ENCODE data around the gene PCMT1. TPM values are rescaled to one million over a fixed set of nuclear protein-coding genes. Genes with fewer than 3 reads are reported as not detected.
"Not testable (repeated sequence)": the region's sequence is repeated elsewhere in the genome, so short reads cannot be mapped to it uniquely, and the experiment has no call there.

The PCMT1 gene
- total RNA-seq, 1 donor from 2014 or later, result 147 TPM

DNA sequence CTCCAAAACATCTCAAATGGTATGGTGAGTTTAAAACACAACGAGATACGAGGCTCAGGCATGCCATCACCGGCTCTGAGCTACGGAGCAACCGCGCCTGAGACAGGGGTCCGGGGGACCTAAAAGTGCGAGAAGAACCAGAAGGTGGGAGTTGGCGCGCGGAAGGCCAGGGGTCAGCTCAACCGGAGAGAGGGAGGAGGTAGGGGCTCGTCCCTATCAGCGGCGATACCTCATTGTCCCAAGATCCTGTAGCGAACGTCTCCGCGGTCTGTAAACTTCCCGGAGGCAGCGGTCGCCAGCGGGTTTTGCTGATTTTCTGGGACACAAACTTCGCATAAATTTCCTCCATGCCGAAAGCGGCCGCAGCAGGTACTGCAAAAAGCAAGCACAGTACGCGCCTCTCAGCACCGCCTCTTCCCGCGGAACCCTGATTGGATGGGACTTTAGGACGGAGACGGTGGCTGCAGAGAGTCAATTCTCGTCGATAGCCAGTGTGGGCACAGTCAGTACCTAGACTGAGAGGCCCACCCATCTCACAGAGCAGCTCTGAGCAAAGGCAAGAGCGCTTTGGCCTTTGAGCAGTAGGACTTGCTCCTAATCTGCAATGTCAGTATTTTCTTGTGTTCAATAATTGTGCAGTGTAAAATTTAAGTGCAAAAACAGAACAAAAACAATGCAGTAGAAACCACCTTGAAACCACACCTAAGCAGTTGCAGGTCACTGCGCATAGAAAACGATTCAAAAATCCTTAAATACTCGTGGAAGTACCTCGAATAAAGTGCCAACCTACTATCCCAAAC, 3.2 kb upstream of the PCMT1 start, which contains the start of gene NUP43:
NUP43 (minus strand) TSS at position 383 of the 800 bp plus-strand sequence; CDS start at position 349, 34 bp downstream.
- no peaks in the 10 kb centered on the region for H3K36me3 Mint-ChIP-seq (ENCODE audit: unreplicated experiment)
- DNase-seq, result peak; percentile 95
- H3K9me3 Mint-ChIP-seq (ENCODE audit: unreplicated experiment), result peaks cover 12% of the 10 kb centered on the region
- H3K27me3 Mint-ChIP-seq (ENCODE audit: unreplicated experiment), result peaks cover 9% of the 10 kb centered on the region
- H3K4me1 Mint-ChIP-seq (ENCODE audit: low read depth, unreplicated experiment), result peaks cover 10% of the 10 kb centered on the region
- TF ChIP-seq, protein P1, sequence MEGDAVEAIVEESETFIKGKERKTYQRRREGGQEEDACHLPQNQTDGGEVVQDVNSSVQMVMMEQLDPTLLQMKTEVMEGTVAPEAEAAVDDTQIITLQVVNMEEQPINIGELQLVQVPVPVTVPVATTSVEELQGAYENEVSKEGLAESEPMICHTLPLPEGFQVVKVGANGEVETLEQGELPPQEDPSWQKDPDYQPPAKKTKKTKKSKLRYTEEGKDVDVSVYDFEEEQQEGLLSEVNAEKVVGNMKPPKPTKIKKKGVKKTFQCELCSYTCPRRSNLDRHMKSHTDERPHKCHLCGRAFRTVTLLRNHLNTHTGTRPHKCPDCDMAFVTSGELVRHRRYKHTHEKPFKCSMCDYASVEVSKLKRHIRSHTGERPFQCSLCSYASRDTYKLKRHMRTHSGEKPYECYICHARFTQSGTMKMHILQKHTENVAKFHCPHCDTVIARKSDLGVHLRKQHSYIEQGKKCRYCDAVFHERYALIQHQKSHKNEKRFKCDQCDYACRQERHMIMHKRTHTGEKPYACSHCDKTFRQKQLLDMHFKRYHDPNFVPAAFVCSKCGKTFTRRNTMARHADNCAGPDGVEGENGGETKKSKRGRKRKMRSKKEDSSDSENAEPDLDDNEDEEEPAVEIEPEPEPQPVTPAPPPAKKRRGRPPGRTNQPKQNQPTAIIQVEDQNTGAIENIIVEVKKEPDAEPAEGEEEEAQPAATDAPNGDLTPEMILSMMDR (IDR thresholded peaks at IDR 0.05; ENCODE audit: partially characterized antibody, unreplicated experiment), result peak; percentile 69
- peak within 1 kb of the TSS; percentile 87 for H3K27ac Mint-ChIP-seq (ENCODE audit: unreplicated experiment)
- H3K4me3 Mint-ChIP-seq (ENCODE audit: unreplicated experiment), result peak within 1 kb of the TSS; percentile 98

DNA sequence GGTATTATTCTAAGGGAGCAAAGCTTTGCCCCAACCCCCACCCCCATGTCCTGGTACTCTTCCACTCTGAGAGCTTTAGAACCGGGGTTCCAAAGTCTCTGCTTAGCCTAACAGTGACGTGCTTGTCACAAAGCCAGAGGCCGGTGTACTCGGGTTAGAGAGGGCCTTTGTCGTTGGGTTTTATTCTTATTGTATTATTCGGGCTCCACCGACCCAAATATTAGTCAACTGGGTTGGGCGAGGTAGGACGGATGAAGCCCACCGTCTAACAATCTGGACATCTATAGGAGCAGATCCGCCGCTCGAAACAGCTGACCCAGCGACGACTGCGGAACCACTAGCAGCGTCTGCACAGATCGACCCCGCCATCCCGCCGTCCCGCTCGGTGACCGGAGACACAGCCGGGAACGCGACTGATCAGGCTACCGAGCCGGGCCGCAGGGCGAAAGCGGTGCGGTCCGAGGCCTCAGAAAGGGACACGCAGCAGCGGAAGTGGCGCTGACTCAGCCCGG, 403 bp upstream of the PCMT1 start:
- H3K4me1 Mint-ChIP-seq (ENCODE audit: low read depth, unreplicated experiment); H3K27me3 Mint-ChIP-seq (ENCODE audit: unreplicated experiment); H3K36me3 Mint-ChIP-seq (ENCODE audit: unreplicated experiment); DNase-seq: not testable (repeated sequence)
- Mint-ChIP-seq H3K9me3 (ENCODE audit: unreplicated experiment) (peaks cover 12% of the 10 kb centered on the region), H3K4me3 (ENCODE audit: unreplicated experiment) (peak overlapping the region; percentile 96), H3K27ac (ENCODE audit: unreplicated experiment) (peak overlapping the region; percentile 88)

DNA sequence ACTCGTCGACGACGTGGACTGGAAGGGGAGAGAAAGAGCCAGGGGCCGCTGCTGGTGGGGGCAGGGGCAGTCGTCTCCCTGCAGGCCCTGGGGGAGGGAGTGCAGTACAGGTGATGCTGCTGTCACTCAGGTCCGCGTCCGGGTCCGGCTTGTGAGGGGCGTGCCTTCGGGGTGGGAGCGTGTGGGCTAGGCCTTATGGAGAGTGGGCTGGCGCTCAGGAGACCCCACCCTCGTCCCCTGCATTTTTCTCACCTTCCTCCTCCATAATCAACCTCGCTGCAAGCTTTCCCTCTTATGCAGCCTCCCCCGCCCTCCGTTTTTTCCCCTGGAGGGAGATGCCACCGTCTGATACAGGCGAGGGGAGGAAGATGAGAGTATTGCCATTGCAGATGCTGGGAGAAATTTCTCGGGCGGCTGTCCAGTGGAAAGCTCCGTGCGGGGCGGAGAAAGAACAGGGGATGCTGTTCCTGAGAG, 632 bp downstream of the PCMT1 start:
- Mint-ChIP-seq H3K4me3 (ENCODE audit: unreplicated experiment) (peak overlapping the region; percentile 96), H3K4me1 (ENCODE audit: low read depth, unreplicated experiment) (peaks cover 10% of the 10 kb centered on the region), H3K9me3 (ENCODE audit: unreplicated experiment) (peaks cover 12% of the 10 kb centered on the region), H3K36me3 (ENCODE audit: unreplicated experiment) (no peaks in the 10 kb centered on the region), H3K27ac (ENCODE audit: unreplicated experiment) (peak overlapping the region; percentile 93), H3K27me3 (ENCODE audit: unreplicated experiment) (peaks cover 9% of the 10 kb centered on the region)
- TF ChIP-seq, protein P1 (IDR thresholded peaks at IDR 0.05; ENCODE audit: partially characterized antibody, unreplicated experiment), result no peak
- DNase-seq, result peak; percentile 80

DNA sequence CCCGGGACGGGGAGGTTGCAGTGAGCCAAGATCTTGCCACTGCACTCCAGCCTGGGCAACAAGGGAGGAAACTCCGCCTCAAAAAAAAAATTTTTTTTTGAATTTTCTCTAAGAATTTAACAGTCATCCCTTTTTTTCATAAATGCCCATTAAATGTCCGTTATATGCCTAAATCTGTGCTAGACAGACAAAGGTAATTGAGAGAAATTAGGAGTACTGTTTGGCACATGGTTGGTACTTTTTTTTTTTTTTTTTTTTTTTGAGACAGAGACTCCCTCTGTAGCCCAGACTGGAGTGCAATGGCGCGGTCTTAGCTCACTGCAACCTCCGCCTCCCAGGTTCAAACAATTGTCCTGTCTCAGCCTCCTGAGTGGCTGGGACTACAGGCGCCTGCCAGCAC, 1.7 kb downstream of the PCMT1 start:
- H3K4me1 Mint-ChIP-seq (ENCODE audit: low read depth, unreplicated experiment), result peaks cover 7% of the 10 kb centered on the region
- TF ChIP-seq, protein P1 (IDR thresholded peaks at IDR 0.05; ENCODE audit: partially characterized antibody, unreplicated experiment), result no peak
- peaks cover 10% of the 10 kb centered on the region for H3K9me3 Mint-ChIP-seq (ENCODE audit: unreplicated experiment)
- peak overlapping the region; percentile 96 for H3K4me3 Mint-ChIP-seq (ENCODE audit: unreplicated experiment)
- DNase-seq, result no peak
- H3K27ac Mint-ChIP-seq (ENCODE audit: unreplicated experiment), result no peak overlapping the region
- H3K27me3 Mint-ChIP-seq (ENCODE audit: unreplicated experiment), result peaks cover 9% of the 10 kb centered on the region
- H3K36me3 Mint-ChIP-seq (ENCODE audit: unreplicated experiment), result no peaks in the 10 kb centered on the region

DNA sequence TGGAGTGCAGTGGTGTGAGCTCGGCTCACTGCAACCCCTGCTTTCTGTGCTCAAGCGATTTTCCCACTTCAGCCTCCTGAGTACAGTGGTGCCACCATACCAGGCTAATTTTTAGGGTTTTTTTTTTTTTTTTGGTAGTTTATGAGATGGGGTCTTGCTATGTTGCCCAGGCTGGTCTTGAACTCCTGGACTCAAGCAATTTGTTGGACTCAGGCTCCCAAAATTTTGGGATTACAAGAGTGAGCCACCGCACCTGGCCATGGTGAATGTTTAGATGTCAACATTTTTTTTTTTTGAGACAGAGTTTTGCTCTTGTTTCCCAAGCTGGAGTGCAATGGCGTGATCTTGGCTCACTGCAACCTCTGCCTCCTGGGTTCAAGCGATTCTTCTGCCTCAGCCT, 2.4 kb downstream of the PCMT1 start:
- H3K4me3 Mint-ChIP-seq (ENCODE audit: unreplicated experiment), result peak overlapping the region; percentile 67
- not testable (repeated sequence) for H3K9me3 Mint-ChIP-seq (ENCODE audit: unreplicated experiment); H3K36me3 Mint-ChIP-seq (ENCODE audit: unreplicated experiment); H3K4me1 Mint-ChIP-seq (ENCODE audit: low read depth, unreplicated experiment); H3K27me3 Mint-ChIP-seq (ENCODE audit: unreplicated experiment); H3K27ac Mint-ChIP-seq (ENCODE audit: unreplicated experiment); DNase-seq
